K562 (cell line): Measurements from ENCODE around the gene CST1.
"Not testable (repeated sequence)": the region's sequence is repeated elsewhere in the genome, so short reads cannot be mapped to it uniquely, and the experiment has no call there.

ENCODE experiments used
- EZH2 ChIP-seq: IDR thresholded peaks from 2 replicates; pipeline ENCODE4 v1.6.1; 2012; ENCODE audit warnings: low read depth, mild to moderate bottlenecking, inconsistent platforms, low read length, borderline replicate concordance
- FOXM1 ChIP-seq, 2 experiments: fragments of 450-650 bp in 1 of 2; sonication (generic) in 1 of 2; formaldehyde crosslinking in 1 of 2; IDR thresholded peaks; 2 replicates each; pipeline versions ENCODE4 v1.6.1 to v1.9.0; 2017 to 2022; ENCODE audit warnings: low read depth in 2 of 2, mild to moderate bottlenecking in 2 of 2, missing genetic modification reagents in 1 of 2, moderate library complexity in 1 of 2
- KAT8 ChIP-seq: fragments of 450-650 bp; IDR thresholded peaks from 2 replicates; pipeline ENCODE4 v1.6.1; 2016; ENCODE audit warnings: low read depth, mild to moderate bottlenecking
- TAF15 ChIP-seq: fragments of 200-400 bp; formaldehyde crosslinking; IDR thresholded peaks from 2 replicates; pipeline ENCODE4 v1.6.1; 2017; ENCODE audit warnings: mild to moderate bottlenecking, low read depth, low read length, moderate library complexity
- YY1 ChIP-seq, 3 experiments: IDR thresholded peaks; 2 replicates each; pipeline ENCODE4 v1.6.1; 2011; ENCODE audit warnings: low read length in 2 of 3, mild to moderate bottlenecking in 2 of 3, moderate library complexity in 2 of 3, borderline replicate concordance in 1 of 3, control low read depth in 1 of 3, low read depth in 1 of 3; ENCODE audit not compliant: insufficient read depth in 3 of 3, insufficient replicate concordance in 2 of 3, control insufficient read depth in 1 of 3, insufficient read length in 1 of 3; ENCODE audit errors: extremely low read depth in 1 of 3
- TF ChIP-seq, protein P1 (sequence below): sonication (generic); formaldehyde crosslinking; IDR thresholded peaks from 2 replicates; pipeline ENCODE4 v1.9.0; 2022; ENCODE audit warnings: mild to moderate bottlenecking, missing genetic modification reagents
- TF ChIP-seq, protein P2 (sequence below), 3 experiments: IDR thresholded peaks in 2 of 3; conservative IDR thresholded peaks in 1 of 3; 2 replicates each; pipeline ENCODE4 v1.5.1; 2011 to 2012; ENCODE audit warnings: low read length in 3 of 3, mild to moderate bottlenecking in 3 of 3, control low read depth in 2 of 3, improper control_type of control experiment in 1 of 3, inconsistent platforms in 1 of 3, low read depth in 1 of 3, mixed read lengths in 1 of 3, moderate library complexity in 1 of 3; ENCODE audit not compliant: insufficient read depth in 2 of 3
- TF ChIP-seq, protein P3 (sequence below): sonication (generic); formaldehyde crosslinking; IDR thresholded peaks from 2 replicates; pipeline ENCODE4 v1.8.1; 2023; ENCODE audit warnings: missing genetic modification reagents, mild to moderate bottlenecking, borderline replicate concordance

DNA sequence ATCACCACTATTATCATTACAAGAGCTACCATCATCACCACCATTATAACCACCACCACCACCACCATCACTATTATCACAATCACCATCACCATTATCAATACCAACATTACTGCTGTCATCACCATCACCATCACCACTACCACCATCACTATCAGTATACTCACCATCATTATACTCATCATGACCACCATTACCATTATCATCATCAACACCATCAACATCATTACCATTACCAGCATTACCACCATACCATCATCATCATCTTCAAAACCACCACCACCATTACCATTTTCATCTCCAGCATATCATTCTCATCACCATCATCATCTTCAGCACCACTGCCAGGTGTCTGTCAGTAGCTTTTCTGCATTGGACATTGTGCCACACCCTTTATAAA, 39.0 kb downstream of the CST1 start:
- not testable (repeated sequence) for TF ChIP-seq YY1 (IDR thresholded peaks at IDR 0.05; ENCODE audit: borderline replicate concordance in 1 of 3, control insufficient read depth in 1 of 3, extremely low read depth in 1 of 3, insufficient read depth in 3 of 3, insufficient read length in 1 of 3, insufficient replicate concordance in 2 of 3, low read depth in 1 of 3, low read length in 2 of 3); TAF15; FOXM1 (IDR thresholded peaks at IDR 0.05; ENCODE audit: low read depth); FOXM1 (CRISPR knock-in tag; IDR thresholded peaks at IDR 0.05; ENCODE audit: low read depth); EZH2; KAT8
- TF ChIP-seq, protein P1, sequence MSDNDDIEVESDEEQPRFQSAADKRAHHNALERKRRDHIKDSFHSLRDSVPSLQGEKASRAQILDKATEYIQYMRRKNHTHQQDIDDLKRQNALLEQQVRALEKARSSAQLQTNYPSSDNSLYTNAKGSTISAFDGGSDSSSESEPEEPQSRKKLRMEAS (CRISPR knock-in tag), result not testable (repeated sequence)
- TF ChIP-seq, protein P2, sequence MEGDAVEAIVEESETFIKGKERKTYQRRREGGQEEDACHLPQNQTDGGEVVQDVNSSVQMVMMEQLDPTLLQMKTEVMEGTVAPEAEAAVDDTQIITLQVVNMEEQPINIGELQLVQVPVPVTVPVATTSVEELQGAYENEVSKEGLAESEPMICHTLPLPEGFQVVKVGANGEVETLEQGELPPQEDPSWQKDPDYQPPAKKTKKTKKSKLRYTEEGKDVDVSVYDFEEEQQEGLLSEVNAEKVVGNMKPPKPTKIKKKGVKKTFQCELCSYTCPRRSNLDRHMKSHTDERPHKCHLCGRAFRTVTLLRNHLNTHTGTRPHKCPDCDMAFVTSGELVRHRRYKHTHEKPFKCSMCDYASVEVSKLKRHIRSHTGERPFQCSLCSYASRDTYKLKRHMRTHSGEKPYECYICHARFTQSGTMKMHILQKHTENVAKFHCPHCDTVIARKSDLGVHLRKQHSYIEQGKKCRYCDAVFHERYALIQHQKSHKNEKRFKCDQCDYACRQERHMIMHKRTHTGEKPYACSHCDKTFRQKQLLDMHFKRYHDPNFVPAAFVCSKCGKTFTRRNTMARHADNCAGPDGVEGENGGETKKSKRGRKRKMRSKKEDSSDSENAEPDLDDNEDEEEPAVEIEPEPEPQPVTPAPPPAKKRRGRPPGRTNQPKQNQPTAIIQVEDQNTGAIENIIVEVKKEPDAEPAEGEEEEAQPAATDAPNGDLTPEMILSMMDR (IDR thresholded peaks at IDR 0.05 in 2 of 3, conservative IDR thresholded peaks at IDR 0.05 in 1 of 3; ENCODE audit: insufficient read depth in 2 of 3, low read depth in 1 of 3, low read length in 3 of 3), result not testable (repeated sequence)
- TF ChIP-seq, protein P3, sequence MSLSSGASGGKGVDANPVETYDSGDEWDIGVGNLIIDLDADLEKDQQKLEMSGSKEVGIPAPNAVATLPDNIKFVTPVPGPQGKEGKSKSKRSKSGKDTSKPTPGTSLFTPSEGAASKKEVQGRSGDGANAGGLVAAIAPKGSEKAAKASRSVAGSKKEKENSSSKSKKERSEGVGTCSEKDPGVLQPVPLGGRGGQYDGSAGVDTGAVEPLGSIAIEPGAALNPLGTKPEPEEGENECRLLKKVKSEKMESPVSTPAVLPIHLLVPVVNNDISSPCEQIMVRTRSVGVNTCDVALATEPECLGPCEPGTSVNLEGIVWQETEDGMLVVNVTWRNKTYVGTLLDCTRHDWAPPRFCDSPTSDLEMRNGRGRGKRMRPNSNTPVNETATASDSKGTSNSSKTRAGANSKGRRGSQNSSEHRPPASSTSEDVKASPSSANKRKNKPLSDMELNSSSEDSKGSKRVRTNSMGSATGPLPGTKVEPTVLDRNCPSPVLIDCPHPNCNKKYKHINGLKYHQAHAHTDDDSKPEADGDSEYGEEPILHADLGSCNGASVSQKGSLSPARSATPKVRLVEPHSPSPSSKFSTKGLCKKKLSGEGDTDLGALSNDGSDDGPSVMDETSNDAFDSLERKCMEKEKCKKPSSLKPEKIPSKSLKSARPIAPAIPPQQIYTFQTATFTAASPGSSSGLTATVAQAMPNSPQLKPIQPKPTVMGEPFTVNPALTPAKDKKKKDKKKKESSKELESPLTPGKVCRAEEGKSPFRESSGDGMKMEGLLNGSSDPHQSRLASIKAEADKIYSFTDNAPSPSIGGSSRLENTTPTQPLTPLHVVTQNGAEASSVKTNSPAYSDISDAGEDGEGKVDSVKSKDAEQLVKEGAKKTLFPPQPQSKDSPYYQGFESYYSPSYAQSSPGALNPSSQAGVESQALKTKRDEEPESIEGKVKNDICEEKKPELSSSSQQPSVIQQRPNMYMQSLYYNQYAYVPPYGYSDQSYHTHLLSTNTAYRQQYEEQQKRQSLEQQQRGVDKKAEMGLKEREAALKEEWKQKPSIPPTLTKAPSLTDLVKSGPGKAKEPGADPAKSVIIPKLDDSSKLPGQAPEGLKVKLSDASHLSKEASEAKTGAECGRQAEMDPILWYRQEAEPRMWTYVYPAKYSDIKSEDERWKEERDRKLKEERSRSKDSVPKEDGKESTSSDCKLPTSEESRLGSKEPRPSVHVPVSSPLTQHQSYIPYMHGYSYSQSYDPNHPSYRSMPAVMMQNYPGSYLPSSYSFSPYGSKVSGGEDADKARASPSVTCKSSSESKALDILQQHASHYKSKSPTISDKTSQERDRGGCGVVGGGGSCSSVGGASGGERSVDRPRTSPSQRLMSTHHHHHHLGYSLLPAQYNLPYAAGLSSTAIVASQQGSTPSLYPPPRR (CRISPR knock-in tag), result not testable (repeated sequence)
